Stimulated activated CD4-positive, alpha-beta T cell treated with anti-CD3 and anti-CD28 coated beads, Interleukin-12 subunit alpha, Interleukin-12 subunit beta, amount 100 ng/mL, for 24 hours (primary cell): ENCODE results near the gene FPGS.

Experiments used
- DNase-seq, 2 experiments: peaks; one replicate each; pipeline ENCODE4 v3.0.0-alpha.2; 2020; ENCODE audit warnings: low read depth in 2 of 2

The FPGS gene

DNA sequence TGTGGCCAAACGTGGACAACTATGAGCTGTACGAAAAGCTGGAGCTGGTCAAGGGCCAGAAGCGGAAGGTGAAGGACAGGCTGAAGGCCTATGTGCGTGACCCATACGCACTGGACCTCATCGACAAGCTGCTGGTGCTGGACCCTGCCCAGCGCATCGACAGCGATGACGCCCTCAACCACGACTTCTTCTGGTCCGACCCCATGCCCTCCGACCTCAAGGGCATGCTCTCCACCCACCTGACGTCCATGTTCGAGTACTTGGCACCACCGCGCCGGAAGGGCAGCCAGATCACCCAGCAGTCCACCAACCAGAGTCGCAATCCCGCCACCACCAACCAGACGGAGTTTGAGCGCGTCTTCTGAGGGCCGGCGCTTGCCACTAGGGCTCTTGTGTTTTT, 13.5 kb upstream of the FPGS start:
- DNase-seq, result no peak

DNA sequence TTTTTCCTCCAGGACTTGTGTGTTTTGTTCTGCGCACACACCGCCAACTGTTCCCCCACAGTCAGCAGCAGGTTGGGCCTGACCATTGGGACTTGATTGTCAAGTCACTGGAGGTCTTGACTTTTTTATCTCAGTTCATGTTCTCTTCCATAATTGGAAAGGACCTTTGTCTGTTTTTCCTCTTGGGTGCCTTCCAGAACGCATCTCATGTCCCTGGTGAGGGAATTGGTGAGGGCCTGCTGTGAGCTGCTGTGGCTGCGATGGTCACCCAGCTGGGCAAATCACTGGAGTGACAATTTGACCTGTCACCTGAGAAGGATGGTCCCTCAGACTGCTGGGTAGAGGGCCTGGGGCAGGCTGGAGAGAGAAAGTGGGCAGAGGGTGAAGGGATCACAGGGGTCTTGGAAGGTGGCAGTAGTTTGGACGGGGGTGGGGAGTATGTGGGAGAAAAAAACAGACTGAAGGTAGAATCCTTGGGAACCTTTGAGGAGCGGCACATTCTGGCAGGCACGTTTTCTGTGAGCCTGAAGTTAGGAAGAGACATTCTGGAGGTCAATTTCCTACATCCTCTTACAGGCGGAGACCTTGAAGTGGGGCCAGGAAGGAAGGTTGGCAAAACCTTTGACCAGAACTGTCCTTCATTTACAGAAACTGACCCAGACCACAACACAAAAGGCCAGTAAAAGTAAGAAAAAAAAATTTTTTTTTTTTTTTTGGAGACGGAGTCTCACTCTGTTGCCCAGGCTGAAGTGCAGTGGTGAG, 12.4 kb upstream of the FPGS start:
- DNase-seq, result no peak

DNA sequence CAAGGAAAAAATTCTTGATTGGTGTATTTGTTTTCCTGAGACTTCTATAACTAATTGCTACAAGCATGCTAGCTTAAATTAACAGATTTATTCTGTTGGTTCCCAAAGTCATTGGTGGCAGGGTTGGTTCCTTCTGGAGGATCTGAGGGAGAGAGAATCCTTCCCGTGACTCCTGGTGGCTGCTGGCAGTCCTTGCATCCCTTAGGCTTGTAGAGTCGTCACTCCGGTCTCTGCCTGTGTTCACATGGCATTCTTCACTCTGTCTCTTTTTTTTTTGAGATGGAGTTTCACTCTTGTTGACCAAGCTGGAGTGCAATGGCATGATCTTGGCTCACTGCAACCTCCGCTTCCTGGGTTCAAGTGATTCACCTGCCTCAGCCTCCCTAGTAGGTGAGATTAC, 11.6 kb upstream of the FPGS start:
- DNase-seq, result no peak

DNA sequence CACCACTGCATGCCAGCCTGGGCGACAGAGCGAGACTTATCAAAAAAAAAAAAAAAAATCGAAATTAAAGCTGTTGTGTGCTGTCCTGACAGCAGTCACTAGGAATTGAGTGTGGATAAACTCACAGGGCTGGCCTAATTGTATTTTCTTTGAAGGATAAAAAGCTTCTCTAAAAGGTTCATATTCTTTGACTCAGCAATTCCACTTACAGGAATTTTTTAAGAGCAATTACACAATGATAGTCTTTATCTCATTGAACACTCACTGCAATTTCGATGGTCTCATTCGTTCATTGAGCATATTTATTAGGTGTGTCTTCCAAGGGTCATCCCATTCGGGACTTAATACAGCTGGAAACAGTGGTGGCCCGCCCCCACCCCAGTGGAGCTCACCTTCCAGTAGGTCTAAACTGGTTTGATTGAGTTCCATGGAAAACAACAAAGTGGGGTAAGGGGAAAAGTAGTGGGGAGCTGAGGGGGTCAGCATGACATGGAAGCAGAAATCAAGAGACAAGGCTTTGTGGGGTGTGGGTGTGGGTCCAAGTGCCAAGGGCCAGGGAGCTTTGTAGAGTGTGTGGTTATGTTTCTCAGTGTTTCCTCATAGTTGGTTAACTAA, 10.2 kb upstream of the FPGS start:
- no peak for DNase-seq

DNA sequence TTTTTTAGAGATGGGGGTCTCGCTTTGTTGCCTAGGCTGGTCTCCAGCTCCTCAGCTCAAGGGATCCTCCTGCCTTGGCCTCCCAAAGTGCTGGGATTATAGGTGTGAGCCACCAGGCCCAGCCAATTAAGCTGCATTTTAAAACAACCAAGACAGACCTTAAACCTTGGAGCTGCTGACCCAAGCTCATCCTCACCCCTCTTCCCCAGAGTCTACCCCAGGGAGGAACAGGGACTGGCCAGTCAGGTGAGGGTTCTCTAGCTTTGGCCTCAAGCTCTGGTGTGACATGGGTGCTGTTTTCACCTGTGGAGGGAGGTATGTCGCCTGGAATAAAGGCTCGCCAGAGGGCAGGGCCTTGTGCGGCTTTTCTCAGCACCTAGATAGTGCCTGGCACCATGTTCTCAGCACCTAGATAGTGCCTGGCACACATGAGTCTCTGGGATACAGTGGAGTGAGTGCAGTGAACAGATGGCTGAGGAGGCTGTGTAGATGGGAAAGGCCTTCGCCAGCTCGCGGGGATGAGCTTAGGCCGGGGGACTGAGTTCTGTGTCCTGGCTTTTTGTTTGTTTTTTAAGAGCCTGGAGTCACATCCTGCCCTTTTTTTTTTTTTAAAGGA, 9.5 kb upstream of the FPGS start:
- no peak for DNase-seq

DNA sequence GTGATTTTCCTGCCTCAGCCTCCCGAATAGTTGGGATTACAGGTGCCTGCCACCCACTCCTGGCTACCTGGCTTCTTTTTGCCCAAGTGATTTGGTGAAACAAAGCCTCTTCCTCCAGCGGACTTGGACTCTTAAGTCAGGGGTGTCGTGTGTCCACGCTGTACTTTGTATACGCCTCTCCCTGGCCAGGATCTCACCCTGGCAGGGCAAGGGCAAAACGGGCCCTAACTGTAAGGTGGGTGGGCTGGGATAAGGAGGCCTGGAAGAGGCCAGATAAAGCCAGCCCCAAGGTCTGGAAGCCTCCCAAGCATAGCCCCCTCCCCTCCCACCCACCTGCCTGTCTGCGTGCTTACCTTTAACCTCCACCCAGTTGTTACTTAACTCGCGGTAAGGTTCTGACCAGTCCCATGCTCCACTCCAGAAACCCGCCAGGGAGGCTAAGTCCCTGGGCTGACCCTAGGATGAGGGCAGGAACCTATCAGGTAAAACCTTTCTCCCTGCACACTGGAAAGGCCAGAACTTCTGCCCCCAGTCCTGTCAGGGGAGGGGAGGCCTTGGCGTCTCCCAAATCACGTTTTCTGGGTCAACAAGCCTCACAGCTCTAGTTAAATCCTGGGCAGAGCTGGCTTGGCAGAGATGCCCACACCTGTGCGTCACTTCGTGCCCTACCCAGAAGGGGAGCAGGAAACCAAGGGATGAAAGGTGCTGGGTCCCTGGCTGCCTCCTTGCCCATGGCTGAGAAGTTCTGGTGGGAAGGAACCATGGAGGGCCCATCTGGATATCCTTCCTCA, 8.5 kb upstream of the FPGS start:
- DNase-seq, result no peak

DNA sequence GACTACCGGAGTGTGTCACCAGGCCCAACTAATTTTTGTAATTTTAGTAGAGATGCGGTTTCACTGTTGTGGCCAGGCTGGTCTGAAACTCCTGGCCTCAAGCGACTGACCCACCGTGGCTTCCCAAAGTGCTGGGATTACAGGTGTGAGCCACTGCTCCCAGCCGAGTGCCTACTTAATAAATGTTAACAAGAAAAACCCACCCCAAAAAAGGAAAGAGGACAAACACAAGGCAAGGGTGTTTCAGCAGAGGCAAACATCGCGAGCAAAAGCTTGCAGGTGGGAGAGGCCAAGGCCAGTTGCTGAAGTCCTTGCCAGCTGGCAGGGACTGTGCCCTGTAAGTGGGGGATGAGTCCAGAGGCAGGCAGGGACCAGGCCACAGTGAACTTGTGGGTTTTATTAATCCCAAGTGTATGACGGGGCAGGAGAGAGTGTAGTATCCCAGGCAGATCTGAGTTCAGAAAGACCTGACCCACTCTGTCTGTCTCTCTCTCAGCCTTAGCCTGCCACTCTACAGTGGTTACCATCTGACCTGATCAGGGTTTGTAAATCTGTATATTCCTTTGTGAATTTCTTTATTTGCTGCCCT, 6.4 kb upstream of the FPGS start:
- no peak for DNase-seq

DNA sequence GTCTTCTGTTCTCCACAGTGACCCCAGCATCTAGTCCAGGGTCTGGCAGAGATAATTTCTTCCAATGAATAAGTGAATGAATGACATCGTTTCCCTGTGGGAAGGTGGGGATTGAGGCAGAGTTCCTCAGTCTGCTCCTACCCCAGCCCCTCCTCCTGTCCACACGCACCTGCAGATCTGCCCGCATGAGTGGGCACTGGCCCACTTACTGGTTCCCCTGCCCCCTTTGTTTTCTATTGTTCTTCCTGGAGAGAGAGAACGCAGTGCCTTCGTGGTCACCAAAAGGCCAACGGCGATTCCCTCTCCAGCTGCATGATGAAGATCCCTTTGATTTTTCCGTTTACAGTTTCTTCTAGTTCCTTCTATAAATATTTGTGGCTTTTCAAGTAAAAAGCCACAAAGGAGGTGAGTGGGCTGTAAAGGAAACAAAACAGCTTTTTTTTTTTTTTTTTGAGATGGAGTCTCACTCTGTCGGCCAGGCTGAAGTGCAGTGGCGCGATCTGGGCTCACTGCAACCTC, 5.8 kb upstream of the FPGS start:
- DNase-seq, result no peak

DNA sequence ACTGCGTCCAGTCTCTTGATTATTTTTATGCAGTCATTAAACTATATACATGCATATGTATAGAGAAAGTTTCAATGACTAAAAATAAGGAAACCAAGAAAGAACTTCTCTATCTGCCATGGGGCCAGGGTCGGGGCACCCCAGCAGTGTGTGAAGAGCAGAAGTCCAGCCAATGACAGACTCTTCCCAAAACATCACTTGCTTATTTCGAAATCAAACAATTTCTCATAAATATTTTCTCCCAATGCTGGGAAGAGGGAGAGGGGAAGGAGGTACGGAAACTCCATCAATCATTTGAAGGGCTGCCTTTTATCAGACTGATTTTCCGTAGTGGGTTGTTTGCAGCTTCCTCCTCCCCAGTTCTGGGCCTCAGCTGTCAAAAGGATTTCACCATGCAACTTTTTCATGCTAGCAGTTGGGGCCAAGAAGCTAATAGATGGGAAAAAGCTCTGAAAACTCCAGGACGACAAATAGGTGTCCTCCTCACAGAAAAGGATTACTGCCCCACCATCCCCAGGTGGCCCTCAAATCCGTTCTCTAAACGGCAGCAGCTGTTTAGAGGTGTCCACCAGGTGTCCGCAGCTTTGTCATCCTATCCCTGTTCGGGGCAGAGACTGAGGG, 617 bp upstream of the FPGS start:
- DNase-seq, result no peak

DNA sequence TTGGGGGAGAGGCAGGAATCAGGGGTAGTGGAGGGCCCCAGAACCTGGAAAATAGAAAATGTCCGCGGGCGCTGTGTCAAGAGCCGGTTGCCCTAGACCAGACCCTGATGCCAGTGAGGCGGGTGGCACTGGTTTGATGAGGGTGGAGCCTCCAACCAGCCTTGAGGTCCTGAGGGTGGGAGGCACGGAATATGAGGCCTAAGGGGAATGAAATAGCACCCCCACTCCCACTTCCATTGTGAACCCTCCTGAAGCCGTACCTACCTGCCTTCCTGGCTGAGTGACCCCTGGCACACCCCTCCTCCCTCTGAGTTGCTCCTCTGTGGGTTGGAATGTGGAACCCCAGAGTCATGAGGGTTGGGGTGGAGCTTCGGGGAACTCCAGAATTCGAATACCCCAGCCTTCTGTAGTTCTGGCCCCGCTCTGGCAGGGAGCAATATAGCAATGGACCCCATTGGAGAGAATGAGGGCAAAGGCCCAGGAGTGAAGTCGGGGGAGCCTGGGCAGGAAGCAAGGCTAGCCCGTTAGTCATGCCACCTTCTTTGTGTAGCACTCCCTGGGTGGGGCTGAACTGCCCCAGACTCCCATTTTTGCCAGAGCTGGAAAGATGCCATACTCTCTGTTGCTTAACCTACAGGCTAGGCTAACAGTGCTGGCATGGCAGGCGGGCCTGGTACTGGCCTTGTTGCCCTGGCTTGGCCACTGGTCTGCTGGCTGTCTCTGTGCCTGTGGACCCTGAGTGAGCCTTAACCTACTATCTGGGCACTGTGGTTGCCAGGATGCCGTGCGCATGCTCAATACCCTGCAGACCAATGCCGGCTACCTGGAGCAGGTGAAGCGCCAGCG, 1.0 kb downstream of the FPGS start:
- DNase-seq, result no peak

DNA sequence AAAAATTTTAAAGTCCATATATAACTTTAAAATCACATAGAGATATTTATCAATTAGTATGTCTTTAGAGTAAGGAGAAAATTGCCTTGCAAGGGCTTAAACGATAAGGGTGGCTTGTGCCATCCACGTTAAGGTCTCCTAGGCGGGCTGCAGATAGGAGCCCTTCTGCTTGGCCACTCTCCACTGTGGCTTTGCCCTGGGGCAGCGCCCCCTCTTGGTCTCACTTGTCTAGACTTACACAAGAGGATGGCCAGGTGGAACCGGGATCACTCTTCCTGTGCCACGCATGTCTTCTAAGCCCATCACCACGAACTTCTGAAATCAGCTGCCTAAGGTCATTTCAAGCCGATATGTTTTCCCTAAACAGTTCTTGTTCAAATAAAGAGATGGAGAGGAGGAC, 2.9 kb downstream of the FPGS start:
- DNase-seq, result no peak

DNA sequence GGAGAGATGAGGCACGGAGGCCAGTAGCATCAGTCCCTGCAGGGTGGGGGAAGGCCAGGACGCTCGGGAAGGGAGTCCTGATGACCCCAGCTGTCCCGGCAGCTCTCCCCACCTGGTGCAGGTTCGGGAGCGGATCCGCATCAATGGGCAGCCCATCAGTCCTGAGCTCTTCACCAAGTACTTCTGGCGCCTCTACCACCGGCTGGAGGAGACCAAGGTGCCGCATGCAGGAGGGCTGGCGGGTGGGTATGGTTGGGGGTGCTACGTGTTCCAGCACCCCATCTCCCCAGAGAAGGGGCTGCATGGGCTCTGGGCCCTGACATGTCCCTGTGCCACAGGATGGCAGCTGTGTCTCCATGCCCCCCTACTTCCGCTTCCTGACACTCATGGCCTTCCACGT, 4.2 kb downstream of the FPGS start:
- DNase-seq, result no peak

DNA sequence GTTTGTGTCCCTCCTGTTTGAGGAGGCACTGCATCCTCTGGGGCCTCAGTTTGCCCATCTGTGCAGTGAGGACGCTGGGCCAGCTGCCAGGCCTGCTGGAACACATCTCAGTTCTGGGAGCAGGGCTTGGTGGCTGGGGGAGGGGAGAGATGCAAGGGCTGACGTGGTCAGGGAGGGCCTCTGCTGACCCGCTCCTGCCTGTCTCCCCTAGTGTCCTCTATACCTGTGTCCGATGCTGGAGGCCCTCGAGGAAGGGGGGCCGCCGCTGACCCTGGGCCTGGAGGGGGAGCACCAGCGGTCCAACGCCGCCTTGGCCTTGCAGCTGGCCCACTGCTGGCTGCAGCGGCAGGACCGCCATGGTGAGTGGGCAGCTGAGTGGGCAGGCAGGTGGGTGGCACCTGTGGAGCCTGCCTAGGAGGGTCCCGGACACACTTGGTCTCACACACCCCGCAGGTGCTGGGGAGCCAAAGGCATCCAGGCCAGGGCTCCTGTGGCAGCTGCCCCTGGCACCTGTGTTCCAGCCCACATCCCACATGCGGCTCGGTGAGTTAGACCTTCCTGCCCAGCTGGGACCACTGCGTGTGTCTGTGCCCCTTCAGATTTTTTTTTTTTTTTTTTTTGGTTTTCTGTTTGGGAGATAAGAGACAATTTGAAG, 5.8 kb downstream of the FPGS start:
- no peak for DNase-seq

DNA sequence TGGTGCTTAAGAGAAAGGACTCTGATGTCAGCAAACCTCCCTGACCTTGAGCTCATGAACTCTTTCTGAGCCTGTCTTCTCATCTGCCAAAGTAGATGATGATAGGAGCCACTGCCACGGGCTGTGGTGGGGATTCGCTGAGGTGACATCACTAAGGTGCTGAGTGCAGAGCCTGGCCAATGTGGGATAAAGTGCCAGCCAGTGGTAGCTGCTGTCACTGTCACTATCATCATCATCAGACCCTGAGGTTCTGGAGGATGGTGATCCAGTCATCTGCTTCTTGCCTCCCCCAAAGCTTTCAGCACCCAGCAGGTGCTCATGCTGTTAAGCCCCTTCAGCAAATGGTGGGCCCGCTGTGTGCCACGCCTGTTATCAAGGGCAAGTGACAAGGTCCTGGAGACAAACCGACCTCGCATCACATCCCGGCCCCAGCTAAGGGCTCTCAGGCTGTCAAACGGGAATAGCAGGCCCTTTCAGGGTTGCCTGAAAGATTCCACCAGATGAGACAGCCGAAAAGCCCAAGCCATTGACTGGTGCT, 6.4 kb downstream of the FPGS start:
- no peak for DNase-seq

DNA sequence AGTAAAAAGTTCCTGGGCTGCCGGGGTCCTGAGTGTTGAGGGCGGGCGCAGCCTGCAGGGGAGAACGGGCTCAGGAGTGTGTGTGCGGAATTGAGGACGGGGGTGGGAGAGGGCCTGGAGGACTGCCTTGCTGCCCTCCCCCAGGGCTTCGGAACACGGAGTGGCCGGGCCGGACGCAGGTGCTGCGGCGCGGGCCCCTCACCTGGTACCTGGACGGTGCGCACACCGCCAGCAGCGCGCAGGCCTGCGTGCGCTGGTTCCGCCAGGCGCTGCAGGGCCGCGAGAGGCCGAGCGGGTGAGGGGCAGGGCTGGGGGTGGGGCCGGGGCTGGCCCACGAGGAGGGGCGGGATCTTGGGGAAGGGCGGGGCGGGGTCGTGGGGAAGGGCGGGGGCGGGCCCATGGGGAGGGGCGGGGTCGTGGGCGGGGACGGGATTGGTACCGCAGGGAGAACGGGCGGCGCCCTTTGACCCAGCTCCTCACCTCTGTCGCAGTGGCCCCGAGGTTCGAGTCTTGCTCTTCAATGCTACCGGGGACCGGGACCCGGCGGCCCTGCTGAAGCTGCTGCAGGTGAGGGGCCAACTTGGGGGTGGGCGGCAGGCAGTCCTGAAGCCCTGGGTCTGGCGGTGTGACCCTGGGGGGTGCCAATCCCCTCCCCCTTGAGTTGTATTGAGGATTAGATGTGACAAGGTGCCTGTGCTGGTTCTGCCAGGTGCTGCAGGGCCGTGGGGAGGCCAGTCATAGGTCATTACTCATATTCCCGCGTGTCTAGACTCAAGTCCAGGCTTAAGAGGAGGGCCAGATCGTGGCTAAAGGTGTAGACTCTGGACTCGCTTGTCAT, 7.1 kb downstream of the FPGS start:
- no peak for DNase-seq

DNA sequence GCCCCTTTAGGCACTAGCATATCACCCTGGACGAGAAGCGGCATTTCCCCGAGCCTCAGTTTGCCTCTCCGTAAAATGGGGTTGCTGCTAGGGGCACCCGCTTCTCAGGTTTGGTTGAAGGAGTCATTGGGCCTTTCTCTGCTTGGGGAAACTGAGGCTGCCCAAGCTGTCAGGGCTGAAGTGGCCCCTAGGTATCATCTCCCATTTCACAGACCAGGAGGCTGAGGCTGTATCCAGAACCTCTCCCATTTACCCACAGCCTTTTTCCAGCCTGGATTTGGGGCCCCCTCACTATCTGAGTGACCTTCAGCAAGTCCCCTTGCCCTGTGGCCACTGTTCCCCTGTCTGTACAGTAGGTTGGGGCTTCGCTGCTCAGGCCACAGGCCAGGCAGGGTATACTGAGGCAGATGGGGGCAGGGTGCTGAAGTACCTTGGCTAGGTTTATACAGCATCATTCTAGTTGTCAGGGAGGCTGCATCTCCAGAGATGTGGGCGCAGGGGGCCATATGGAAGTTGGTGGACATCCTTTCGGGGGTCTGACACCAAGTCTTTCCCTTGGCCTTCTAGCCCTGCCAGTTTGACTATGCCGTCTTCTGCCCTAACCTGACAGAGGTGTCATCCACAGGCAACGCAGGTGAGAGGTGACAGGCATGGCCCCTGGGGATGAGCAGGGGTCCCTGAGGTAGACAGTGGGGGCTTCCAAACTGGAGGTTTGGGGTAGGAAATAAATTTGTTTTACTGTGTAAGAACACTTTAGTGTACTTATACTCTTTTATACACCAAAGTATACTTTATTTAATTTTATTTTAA, 7.9 kb downstream of the FPGS start:
- no peak for DNase-seq

DNA sequence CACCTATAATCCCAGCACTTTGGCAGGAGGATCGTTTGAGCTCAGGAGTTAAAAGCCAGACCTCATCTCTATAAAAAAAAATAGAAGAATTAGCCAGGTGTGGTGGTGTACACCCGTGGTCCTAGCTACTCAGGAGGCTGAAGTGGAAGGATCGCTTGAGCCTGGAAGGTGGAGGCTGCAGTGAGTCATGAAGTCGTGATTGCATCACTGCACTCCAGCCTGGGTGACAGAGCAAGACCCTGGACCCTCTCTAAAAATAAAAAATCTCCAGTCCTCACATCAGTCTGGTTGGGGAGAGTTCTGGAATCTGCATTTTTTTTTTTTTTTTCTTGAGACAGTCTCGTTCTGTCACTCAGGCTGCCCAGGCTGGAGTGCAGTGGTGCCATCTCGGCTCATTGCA, 9.3 kb downstream of the FPGS start:
- DNase-seq, result no peak
